HG02884 (cell line): Measurements from ENCODE around the gene ZNF740.
"Not testable (repeated sequence)": the region's sequence is repeated elsewhere in the genome, so short reads cannot be mapped to it uniquely, and the experiment has no call there.

Experiments used
- ATAC-seq: cut with Tn5 transposase; IDR thresholded peaks from one replicate; pipeline ENCODE4 v1.9.1; 2021; ENCODE audit warnings: mild to moderate bottlenecking, moderate library complexity; ENCODE audit not compliant: unreplicated experiment

Gene ZNF740

GRCh38 chr12:53193985-53194716, 13.6 kb downstream of the ZNF740 start:
- ATAC-seq: no peak

GRCh38 chr12:53194973-53195372, 14.5 kb downstream of the ZNF740 start:
- ATAC-seq: no peak

GRCh38 chr12:53195516-53196420, 15.2 kb downstream of the ZNF740 start:
- ATAC-seq: no peak

GRCh38 chr12:53196486-53196885, 16.0 kb downstream of the ZNF740 start:
- no peak for ATAC-seq

GRCh38 chr12:53197011-53197640, 16.6 kb downstream of the ZNF740 start:
- ATAC-seq: no peak

- no peak for ATAC-seq
These were observed 18.1 kb downstream of the ZNF740 start for GRCh38 chr12:53198486-53199110.

GRCh38 chr12:53199700-53200099, 19.2 kb downstream of the ZNF740 start:
- ATAC-seq: no peak

GRCh38 chr12:53200107-53200457, 19.6 kb downstream of the ZNF740 start:
- no peak for ATAC-seq

- ATAC-seq: no peak
These were observed 20.1 kb downstream of the ZNF740 start for GRCh38 chr12:53200458-53201176.

- no peak for ATAC-seq
These were observed 20.6 kb downstream of the ZNF740 start for GRCh38 chr12:53201177-53201541.

GRCh38 chr12:53201639-53202038, 21.1 kb downstream of the ZNF740 start:
- ATAC-seq: no peak

GRCh38 chr12:53202316-53202715, 21.8 kb downstream of the ZNF740 start:
- ATAC-seq: not testable (repeated sequence)

- ATAC-seq: no peak
These were observed 23.8 kb downstream of the ZNF740 start for GRCh38 chr12:53204351-53204750.

- peak; percentile 61 for ATAC-seq
These were observed 25.4 kb downstream of the ZNF740 start for GRCh38 chr12:53205747-53206419.

- peak; percentile 42 for ATAC-seq
These were observed 26.5 kb downstream of the ZNF740 start, which contains the start of gene ITGB7 for GRCh38 chr12:53207042-53207441. TSS of gene ITGB7 (minus strand) at chr12:53207251. CDS start at chr12:53200443, 6,808 bp downstream.

GRCh38 chr12:53208435-53208834, 27.9 kb downstream of the ZNF740 start:
- no peak for ATAC-seq

- no peak for ATAC-seq
These were observed 28.4 kb downstream of the ZNF740 start for GRCh38 chr12:53208877-53209463.

GRCh38 chr12:53210843-53211242, 30.3 kb downstream of the ZNF740 start:
- no peak for ATAC-seq
